ENCODE data around the gene ATP6V0E2. TPM values are rescaled to one million over a fixed set of nuclear protein-coding genes. Genes with fewer than 3 reads are reported as not detected.
"Not testable (repeated sequence)": the region's sequence is repeated elsewhere in the genome, so short reads cannot be mapped to it uniquely, and the experiment has no call there.

The ATP6V0E2 gene
- total RNA-seq = 10 to 100 TPM; 81.7 to 90.5 TPM
- 100 to 1,000 TPM; 209 to 253 (median 246) TPM for polyA plus RNA-seq
- 24.6 to 89.0 (median 58.6) reads per million in 6 experiments for total RNA-seq

DNA sequence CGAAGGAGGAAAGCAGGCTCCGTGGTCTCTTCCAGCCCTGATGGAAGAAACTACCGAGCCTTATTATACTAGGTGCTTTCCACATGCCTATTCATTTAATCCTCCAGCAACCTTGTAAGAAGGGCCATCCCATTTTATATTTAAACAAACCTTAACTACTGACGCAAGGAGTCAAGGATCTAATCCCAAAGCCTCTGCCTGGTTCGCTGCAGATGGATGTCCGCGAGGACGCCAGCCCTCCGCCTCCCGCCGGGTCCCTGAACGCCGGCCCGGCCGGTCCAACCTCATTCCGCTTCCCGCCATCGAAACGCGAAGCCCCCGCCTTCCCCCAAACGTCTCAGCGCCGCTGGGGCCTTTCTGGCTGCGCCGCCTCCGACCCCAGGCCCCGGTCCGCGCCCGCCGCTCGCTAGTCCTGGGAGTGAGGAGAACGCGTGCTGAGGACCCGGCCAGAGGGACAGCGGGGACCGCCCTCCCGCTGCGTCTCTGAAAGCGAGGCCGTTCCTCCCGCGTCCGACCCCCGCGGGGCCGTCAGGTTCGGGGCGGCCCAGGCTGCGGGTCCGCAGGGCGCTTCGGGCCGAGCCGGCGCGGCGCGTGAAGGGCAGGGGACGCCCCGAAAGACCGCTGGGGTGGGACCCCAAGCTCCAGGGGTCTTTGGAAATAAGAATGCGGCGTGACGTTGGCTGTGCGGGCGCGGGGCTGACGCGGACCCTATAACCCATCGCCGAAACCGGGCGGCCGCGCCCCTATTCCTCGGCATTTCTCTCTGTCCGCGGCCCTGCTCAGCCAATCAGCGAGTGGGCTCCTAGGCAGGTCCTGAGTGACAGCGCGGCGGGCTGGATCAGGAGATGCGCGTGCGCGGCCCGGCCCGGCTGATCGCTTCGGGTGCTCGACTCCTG lies at the start of gene ATP6V0E2:
TSS of gene ATP6V0E2 (plus strand) at position 896 of the 896 bp plus-strand sequence. CDS start 97 bp downstream, outside the sequence.
- ATAC-seq = peak; percentile 72 to 80
- peak; percentile 82 to 96 (median 88) for DNase-seq
- Mint-ChIP-seq H3K27ac (peak within 1 kb of the TSS; percentile 83 to 99 (median 98)), H3K27me3 (no peaks in the 10 kb centered on the region), H3K4me1 (peaks cover 43 to 89% (median 86%) of the 10 kb centered on the region in 4 donors), H3K36me3 (peaks cover 0 to 23% (median 8%) of the 10 kb centered on the region in 3 donors), H3K4me3 (peak within 1 kb of the TSS; percentile 84 to 96 (median 90)), H3K9me3 (no peaks in the 10 kb centered on the region)
- POLR2A ChIA-PET = interaction anchor here (0.6 to 2.8 kb wide), 6 partner anchors 8 to 642 kb away, joined by 3 to 19 read pairs (median 4); partner anchors contain the start of gene ZNF862

DNA sequence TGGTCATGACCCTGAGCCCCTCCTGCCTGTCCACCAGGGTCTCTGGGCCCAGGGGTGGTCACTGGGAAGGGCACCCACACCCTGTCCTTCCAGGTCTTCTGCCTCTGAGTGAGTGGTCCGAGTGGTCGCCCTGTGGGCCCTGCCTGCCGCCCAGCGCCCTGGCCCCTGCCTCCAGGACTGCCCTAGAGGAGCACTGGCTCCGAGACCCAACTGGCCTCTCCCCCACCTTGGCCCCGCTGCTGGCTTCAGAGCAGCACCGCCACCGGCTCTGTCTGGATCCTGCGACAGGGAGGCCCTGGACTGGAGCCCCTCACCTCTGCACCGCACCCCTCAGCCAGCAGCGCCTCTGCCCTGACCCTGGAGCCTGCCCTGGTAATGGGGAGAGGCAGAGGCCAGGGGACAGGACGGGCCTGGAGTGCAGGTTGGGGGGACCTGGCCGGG lies 49.4 kb upstream of the ATP6V0E2 start:
- Mint-ChIP-seq H3K27me3 (no peaks in the 10 kb centered on the region), H3K4me1 (peaks cover 0 to 20% (median 10%) of the 10 kb centered on the region in 4 donors), H3K9me3 (no peaks in the 10 kb centered on the region), H3K4me3 (no peak overlapping the region), H3K27ac (no peak overlapping the region), H3K36me3 (no peaks in the 10 kb centered on the region)
- ATAC-seq (no peak), DNase-seq (peak in 1 of 10 donors; percentile 57)
- POLR2A ChIA-PET = no interaction called here

DNA sequence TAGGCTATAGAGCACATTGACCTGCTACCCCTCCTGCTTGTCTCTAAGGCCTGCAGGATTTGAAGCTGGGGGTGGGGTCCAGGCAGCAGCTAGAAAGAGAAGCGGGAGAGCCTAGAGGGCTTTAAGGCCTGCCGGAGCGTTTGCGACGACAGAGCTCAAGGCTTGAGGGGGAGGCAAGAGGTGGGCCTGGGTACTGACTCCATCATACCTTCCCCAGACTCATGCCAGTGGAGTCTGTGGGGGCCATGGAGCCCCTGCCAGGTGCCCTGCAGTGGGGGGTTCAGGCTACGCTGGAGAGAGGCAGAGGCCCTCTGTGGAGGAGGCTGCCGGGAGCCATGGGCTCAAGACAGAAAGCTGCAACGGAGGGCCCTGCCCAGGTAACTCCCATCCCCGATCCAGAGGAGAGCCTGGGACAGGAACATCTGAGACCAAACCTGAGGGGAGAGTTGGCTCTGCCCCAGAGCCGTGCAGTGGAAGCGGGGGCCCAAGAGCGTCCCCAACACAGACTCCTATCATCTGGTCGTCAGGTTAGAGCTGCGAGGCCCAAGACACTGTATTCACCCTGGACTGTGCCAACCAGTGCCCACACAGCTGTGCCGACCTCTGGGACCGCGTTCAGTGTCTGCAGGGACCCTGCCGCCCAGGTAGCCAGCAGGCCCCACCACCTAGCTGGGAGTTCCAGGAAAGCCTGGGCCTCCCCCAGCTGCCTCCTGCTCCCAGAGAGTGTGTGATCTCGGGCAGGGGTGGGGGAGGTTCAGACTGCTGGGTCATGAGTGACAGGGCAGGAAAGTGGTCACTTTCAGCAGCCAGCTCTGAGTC lies 48.8 kb upstream of the ATP6V0E2 start:
- Mint-ChIP-seq H3K4me3 (no peak overlapping the region), H3K9me3 (no peaks in the 10 kb centered on the region), H3K36me3 (no peaks in the 10 kb centered on the region), H3K4me1 (peaks cover 0 to 20% (median 10%) of the 10 kb centered on the region in 4 donors), H3K27me3 (no peaks in the 10 kb centered on the region), H3K27ac (peak overlapping the region in 1 of 10 donors; percentile 37)
- POLR2A ChIA-PET = interaction anchor here (0.6 to 1.1 kb wide), 2 partner anchors 13 to 47 kb away, joined by 3 to 4 read pairs; partner anchors contain the start of gene ZNF862
- no peak for DNase-seq
- ATAC-seq = no peak

DNA sequence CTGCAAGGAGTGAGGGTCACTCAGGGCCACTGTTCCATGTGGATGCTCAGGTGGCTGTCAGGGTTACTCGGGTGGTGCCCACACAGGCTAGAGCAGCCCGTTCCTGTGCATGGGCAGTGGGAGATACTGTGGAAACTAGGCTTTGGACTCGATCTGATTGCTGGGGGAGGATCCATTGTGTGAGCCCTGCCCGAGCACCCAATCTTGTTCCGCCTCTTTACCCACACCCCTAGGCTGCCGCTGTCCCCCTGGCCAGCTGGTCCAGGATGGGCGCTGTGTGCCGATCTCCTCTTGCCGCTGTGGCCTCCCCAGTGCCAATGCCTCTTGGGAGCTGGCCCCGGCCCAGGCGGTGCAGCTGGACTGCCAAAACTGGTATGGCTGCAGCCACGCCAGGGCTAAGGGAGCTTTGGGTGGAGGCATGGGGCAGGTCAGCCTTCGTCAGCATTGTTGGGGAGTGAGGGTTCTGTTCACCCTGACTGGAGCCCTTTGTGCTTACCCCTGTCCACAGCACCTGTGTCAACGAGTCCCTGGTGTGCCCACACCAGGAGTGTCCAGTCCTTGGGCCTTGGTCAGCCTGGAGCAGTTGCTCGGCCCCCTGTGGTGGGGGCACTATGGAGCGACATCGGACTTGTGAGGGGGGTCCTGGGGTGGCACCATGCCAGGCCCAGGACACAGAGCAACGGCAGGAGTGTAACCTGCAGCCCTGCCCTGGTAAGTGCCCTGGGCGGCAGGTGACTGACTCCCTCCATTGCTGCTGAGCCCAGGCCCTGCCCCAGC lies 48.0 kb upstream of the ATP6V0E2 start:
- Mint-ChIP-seq H3K9me3 (no peaks in the 10 kb centered on the region), H3K36me3 (no peaks in the 10 kb centered on the region), H3K27me3 (peaks cover 0 to 4% (median 0%) of the 10 kb centered on the region in 5 donors), H3K4me1 (peaks cover 0 to 20% (median 11%) of the 10 kb centered on the region in 4 donors), H3K27ac (peak overlapping the region in 1 of 10 donors; percentile 37), H3K4me3 (no peak overlapping the region)
- POLR2A ChIA-PET = interaction anchor here (1.1 kb wide), 1 partner anchor 12 kb away, joined by 4 read pairs; the partner anchor contains the start of gene ZNF862
- DNase-seq = no peak
- ATAC-seq = no peak

DNA sequence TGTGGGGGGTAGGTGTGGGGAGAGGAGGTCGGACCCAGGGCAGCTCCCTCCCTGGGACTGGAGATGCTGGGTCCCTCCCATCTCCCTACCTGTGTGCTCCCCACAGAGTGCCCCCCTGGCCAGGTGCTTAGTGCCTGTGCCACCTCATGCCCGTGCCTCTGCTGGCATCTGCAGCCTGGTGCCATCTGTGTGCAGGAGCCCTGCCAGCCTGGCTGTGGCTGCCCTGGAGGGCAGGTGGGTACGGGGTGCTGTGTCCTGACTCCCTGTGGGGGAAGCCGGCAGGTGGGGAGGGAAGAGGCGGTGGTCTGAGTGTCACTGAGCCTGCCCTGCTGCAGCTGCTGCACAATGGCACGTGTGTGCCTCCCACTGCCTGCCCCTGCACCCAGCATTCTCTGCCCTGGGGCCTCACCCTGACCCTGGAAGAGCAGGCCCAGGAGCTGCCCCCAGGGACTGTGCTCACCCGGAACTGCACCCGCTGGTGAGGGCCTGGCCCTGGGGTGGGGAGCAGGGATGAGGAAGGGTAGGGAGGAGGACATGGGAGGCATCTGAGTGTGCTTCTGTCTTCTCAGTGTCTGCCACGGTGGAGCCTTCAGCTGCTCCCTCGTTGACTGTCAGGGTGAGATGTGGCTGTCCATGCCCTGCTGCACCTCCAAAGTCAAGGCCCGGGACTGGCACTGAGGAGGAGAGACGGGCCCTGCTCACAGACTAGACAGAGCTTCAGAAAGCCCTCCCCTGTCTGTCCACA lies 47.3 kb upstream of the ATP6V0E2 start:
- Mint-ChIP-seq H3K4me3 (peak overlapping the region in 2 of 10 donors; percentile 31 to 44), H3K9me3 (no peaks in the 10 kb centered on the region), H3K27me3 (peaks cover 0 to 5% (median under 1%) of the 10 kb centered on the region in 5 donors), H3K4me1 (peaks cover 0 to 20% (median 11%) of the 10 kb centered on the region in 4 donors), H3K36me3 (no peaks in the 10 kb centered on the region), H3K27ac (peak overlapping the region in 2 of 10 donors; percentile 78 to 80)
- POLR2A ChIA-PET = interaction anchor here (0.6 kb wide), 1 partner anchor 57 kb away, joined by 3 read pairs; no protein-coding TSS in a partner anchor
- DNase-seq = no peak
- no peak for ATAC-seq

DNA sequence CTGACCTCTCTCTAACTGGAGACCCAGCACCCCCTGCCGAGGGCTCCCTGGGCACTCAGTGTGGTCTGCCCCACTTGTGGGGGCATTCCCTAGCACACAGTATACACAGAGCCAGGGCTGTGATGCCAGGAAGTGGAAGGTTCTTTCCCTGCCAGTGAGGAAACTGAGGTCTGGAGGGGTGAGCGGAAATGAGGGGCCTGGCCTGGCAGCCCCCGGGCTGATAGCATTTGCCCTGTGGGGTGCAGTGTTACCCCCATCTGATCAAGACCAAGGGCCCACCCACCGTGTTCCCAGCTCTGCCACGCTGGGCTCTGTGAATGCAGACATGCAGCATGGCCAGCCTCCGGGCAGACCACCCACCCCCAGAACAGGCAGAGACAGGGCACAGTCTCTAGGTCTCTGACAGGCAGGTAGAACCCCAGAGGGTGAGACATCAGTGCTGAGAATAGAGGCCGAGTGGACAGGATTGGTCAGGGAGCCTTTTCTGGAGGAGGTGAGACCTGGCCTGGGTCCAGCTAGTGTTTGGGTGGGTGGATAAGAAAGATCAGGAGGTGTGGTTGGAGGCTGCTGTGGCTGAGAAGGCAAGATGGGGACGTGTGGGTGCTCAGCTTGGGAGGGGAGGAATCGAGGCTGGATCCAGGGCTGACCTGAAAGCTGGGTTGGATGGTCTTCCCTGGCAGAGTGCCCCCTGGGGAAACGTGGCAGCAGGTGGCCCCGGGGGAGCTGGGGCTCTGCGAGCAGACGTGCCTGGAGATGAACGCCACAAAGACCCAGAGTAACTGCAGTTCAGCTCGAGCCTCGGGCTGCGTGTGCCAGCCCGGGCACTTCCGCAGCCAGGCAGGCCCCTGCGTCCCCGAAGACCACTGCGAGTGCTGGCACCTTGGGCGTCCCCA lies 46.4 kb upstream of the ATP6V0E2 start:
- POLR2A ChIA-PET = interaction anchor here (0.8 kb wide), 1 partner anchor 45 kb away, joined by 4 read pairs; no protein-coding TSS in a partner anchor
- peak overlapping the region in 5 of 10 donors; percentile 43 to 80 (median 65) for H3K27ac Mint-ChIP-seq
- peaks cover 0 to 7% (median 5%) of the 10 kb centered on the region in 5 donors for H3K27me3 Mint-ChIP-seq
- peak overlapping the region in 3 of 10 donors; percentile 18 to 44 (median 31) for H3K4me3 Mint-ChIP-seq
- ATAC-seq (peak; percentile 25 to 68), DNase-seq (no peak)
- H3K4me1 Mint-ChIP-seq = peaks cover 0 to 20% (median 11%) of the 10 kb centered on the region in 4 donors
- H3K9me3 Mint-ChIP-seq = no peaks in the 10 kb centered on the region
- H3K36me3 Mint-ChIP-seq = no peaks in the 10 kb centered on the region

DNA sequence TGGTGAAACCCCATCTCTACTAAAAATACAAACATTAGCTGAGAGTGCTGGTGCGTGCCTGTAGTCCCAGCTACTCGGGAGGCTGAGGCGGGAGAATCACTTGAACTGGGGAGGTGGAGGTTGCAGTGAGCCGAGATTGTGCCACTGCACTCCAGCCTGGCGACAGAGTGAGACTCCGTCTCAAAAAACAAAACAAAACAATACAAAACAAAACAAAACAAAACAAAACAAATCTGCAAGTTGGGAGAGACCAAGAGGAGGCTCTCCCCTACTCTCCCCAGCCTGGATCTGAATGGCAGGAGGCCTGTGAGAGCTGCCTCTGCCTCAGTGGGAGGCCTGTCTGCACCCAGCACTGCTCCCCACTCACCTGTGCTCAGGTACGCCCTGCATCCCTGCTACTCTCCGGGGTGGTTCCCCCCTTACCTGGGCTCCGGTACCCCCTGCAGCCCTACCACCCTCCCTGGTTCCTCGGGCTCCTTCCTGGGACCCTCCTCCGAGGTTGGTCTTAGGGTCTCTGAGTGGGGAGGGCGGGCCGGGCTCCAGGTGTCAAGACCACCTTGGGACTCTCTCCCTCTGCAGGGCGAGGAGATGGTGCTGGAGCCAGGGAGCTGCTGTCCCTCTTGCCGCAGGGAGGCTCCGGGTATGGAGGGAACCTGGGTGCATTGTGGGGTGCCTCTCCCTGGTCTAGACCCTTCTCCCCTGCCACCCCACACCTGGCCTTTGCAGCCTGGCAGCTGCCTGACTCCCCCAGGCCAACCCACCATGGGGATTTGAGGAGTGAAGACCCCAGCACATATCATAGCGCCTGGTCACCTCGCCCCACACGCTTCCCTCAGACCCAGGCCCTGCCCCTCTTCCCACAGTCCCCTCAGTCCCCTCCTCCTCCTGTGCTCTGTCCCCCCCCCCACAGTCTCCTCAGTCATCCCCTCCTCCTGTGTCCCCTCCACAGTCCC lies 45.1 kb upstream of the ATP6V0E2 start:
- no peak for DNase-seq
- H3K27me3 Mint-ChIP-seq = peaks cover 0 to 9% (median 6%) of the 10 kb centered on the region in 5 donors
- no peak for ATAC-seq
- H3K4me3 Mint-ChIP-seq = no peak overlapping the region
- POLR2A ChIA-PET = no interaction called here
- peak overlapping the region in 1 of 10 donors; percentile 28 for H3K27ac Mint-ChIP-seq
- H3K36me3 Mint-ChIP-seq = no peaks in the 10 kb centered on the region
- H3K9me3 Mint-ChIP-seq = no peaks in the 10 kb centered on the region
- H3K4me1 Mint-ChIP-seq = peaks cover 0 to 16% (median 10%) of the 10 kb centered on the region in 4 donors

DNA sequence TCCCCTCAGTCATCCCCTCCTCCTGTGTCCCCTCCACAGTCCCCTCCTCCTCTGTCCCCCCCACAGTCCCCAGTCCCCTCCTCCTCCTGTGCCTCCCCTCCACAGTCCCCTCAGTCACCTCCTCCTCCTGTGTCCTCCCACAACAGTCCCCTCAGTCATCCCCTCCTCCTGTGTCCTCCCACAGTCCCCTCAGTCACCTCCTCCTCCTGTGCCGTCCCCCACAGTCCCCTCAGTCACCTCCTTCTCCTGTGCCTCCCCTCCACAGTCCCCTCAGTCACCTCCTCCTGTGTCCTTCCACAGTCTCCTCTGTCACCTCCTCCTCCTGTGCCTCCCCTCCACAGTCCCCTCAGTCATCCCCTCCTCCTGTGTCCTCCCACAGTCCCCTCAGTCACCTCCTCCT lies 43.2 kb upstream of the ATP6V0E2 start:
- DNase-seq, ATAC-seq, H3K4me3 Mint-ChIP-seq, H3K27ac Mint-ChIP-seq, H3K36me3 Mint-ChIP-seq, H3K9me3 Mint-ChIP-seq, POLR2A ChIA-PET: not testable (repeated sequence)
- Mint-ChIP-seq H3K27me3 (peaks cover 0 to 12% (median 7%) of the 10 kb centered on the region in 5 donors), H3K4me1 (peaks cover 0 to 16% (median 10%) of the 10 kb centered on the region in 4 donors)

DNA sequence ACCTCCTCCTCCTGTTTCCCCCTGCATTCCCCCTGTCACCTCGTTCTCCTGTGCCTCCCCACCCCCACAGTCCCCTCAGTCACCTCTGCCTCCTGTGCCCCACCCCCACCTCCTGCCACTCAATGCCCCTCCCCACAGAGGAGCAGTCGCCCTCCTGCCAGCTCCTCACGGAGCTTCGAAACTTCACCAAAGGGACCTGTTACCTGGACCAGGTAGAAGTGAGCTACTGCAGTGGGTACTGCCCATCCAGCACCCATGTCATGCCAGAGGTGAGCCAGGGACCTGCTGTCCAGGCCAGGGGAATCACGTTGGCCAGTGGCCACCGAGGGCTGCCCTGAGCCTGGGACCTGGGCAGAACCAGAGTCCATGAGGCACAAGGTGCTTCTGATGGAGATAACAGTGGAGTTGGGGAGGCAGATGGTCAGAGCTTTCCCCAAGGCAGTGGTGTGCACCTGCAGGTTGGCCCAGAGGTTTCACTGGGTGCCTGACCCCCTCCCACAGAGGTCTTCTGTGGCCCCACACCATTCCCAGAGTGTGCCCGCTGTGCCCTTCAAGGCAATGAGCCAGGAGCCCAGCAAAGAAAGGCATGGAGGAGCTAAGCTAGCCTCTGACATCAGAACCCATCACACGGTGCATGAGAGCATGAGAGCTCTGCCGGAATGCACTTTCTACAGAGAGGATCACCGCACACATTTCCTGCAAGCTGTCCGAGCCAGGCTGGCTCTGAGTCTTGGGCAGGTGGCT lies 42.6 kb upstream of the ATP6V0E2 start:
- H3K27me3 Mint-ChIP-seq = peaks cover 0 to 12% (median 7%) of the 10 kb centered on the region in 5 donors
- peak overlapping the region in 1 of 10 donors; percentile 65 for H3K27ac Mint-ChIP-seq
- ATAC-seq = no peak
- POLR2A ChIA-PET = no interaction called here
- no peak for DNase-seq
- H3K4me1 Mint-ChIP-seq = peaks cover 0 to 16% (median 10%) of the 10 kb centered on the region in 4 donors
- no peaks in the 10 kb centered on the region for H3K9me3 Mint-ChIP-seq
- H3K36me3 Mint-ChIP-seq = no peaks in the 10 kb centered on the region
- no peak overlapping the region for H3K4me3 Mint-ChIP-seq
